ENCODE measurements around the gene MPV17. TPM values are rescaled to one million over a fixed set of nuclear protein-coding genes. Genes with fewer than 3 reads are reported as not detected.
A peak's percentile ranks its signal among the peaks of the same experiment; 100 is the strongest.
"Not testable (repeated sequence)": the region's sequence is repeated elsewhere in the genome, so short reads cannot be mapped to it uniquely, and the experiment has no call there.

The MPV17 gene
- polyA plus RNA-seq, 4 donors = 27.3 to 103 (median 55.6) TPM

DNA sequence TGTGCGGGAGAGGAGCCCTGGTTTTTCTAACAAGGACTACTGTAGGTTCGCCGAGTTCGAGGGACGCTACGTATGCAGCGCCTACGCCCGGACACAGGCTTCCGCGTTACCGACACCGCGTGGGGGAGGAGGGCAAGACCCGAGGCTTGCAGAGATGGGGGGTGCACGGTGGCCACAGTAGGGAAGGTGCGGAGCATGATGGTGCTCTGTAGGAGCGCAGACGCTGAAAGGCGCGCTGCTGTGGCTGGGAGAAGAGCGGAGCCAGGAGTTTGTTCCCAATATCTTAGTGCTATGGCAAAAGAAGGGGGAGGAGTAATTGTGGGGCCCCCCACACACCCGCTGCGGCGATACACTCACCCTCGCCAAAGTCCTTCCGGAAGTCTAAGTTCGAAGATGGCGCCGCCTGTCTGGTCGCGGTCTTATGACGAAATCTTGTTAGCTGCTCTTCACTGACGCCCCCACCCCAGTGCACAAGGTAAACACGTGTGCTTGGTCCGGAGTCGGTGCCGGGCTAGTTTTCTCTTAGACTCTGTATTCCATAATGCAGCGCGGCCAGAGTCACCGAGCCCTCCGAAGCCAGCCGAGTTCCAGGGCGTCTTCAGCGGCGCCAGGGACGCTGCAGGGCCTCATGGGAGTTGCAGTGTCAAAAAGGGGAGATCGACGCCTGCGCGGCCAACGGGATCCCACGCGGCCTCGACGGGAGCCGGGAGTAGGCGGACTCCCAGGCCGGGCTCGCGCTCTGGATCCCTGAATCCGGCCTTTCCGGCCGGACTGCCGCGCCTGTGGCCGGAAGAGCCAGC, 33.7 kb upstream of the MPV17 start, which contains the start of gene GTF3C2:
Gene GTF3C2 (minus strand): TSS at position 383 of the 800 bp plus-strand sequence. CDS start 13,210 bp downstream, outside the sequence.
- peaks cover 0 to 2% (median 0%) of the 10 kb centered on the region in 3 donors for H3K36me3 ChIP-seq (ENCODE audit: control insufficient read depth in 3 of 3, insufficient read depth in 2 of 3, low read depth in 1 of 3, low read length in 3 of 3)
- WGBS, 3 donors = 0% methylated on average over 66 to 67 of the region's 67 CpGs
- FAIRE-seq (no peak), DNase-seq (peak; percentile 97 to 99)
- no peaks in the 10 kb centered on the region for H3K9me3 ChIP-seq (ENCODE audit: control insufficient read depth in 2 of 2, insufficient read depth in 1 of 2, low read depth in 1 of 2, low read length in 1 of 2)
- H3K27ac ChIP-seq (ENCODE audit: low read depth in 1 of 3, low read length in 2 of 3) = peak within 1 kb of the TSS; percentile 91 to 98 (median 98)
- H3K27me3 ChIP-seq (ENCODE audit: control insufficient read depth in 3 of 3, insufficient read depth in 3 of 3, low read length in 3 of 3) = no peaks in the 10 kb centered on the region
- peaks cover 0 to 5% (median 3%) of the 10 kb centered on the region in 3 donors for H3K4me1 ChIP-seq (ENCODE audit: control insufficient read depth in 3 of 3, insufficient read depth in 2 of 3, low read depth in 1 of 3, low read length in 2 of 3)
- H3K4me3 ChIP-seq (ENCODE audit: low read depth in 1 of 3, low read length in 3 of 3) = peak within 1 kb of the TSS; percentile 87 to 93 (median 89)

DNA sequence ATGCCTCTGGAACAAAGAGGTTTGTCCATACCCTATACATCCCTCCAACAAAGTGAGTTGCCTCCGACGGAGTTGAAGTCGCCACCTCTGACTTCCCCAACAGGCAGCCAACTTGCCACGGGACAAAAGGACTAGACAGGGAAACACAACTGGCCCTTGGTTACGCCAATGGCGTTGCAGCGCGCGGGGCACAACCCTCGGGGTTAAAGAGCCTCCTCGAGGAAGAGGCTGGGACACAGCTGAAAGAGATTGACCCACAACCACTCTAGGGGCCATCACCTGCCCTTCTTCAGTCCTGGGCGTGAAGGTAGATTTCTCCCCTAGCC, 33.1 kb upstream of the MPV17 start:
- WGBS, 3 donors = 0% methylated on average over 12 of the region's 12 CpGs
- peaks cover 0 to 2% (median 0%) of the 10 kb centered on the region in 3 donors for H3K36me3 ChIP-seq (ENCODE audit: control insufficient read depth in 3 of 3, insufficient read depth in 2 of 3, low read depth in 1 of 3, low read length in 3 of 3)
- peak overlapping the region; percentile 87 to 93 (median 89) for H3K4me3 ChIP-seq (ENCODE audit: low read depth in 1 of 3, low read length in 3 of 3)
- H3K9me3 ChIP-seq (ENCODE audit: control insufficient read depth in 2 of 2, insufficient read depth in 1 of 2, low read depth in 1 of 2, low read length in 1 of 2) = no peaks in the 10 kb centered on the region
- H3K4me1 ChIP-seq (ENCODE audit: control insufficient read depth in 3 of 3, insufficient read depth in 2 of 3, low read depth in 1 of 3, low read length in 2 of 3) = peaks cover 0 to 5% (median 3%) of the 10 kb centered on the region in 3 donors
- H3K27ac ChIP-seq (ENCODE audit: low read depth in 1 of 3, low read length in 2 of 3) = peak overlapping the region; percentile 91 to 98 (median 98)
- DNase-seq = peak in 1 of 2 donors; percentile 73
- no peaks in the 10 kb centered on the region for H3K27me3 ChIP-seq (ENCODE audit: control insufficient read depth in 3 of 3, insufficient read depth in 3 of 3, low read length in 3 of 3)
- FAIRE-seq = no peak

DNA sequence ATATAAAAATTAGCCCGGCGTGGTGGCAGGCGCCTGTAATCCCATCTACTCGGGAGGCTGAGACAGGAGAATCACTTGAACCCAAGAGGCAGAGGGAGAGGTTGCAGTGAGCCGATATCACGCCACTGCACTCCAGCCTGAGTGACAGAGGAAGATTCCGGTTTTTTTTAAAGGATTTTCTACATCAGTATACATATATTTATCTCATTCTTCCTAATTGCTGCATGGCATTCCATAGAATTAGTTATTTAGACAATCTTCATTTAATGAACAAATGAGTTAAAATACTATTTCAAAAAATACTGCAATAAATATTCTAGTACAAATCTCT, 31.7 kb upstream of the MPV17 start:
- no peaks in the 10 kb centered on the region for H3K27me3 ChIP-seq (ENCODE audit: control insufficient read depth in 3 of 3, insufficient read depth in 3 of 3, low read length in 3 of 3)
- peaks cover 2 to 7% (median 4%) of the 10 kb centered on the region in 3 donors for H3K36me3 ChIP-seq (ENCODE audit: control insufficient read depth in 3 of 3, insufficient read depth in 2 of 3, low read depth in 1 of 3, low read length in 3 of 3)
- FAIRE-seq (no peak), DNase-seq (no peak)
- no peak overlapping the region for H3K4me3 ChIP-seq (ENCODE audit: low read depth in 1 of 3, low read length in 3 of 3)
- H3K9me3 ChIP-seq (ENCODE audit: control insufficient read depth in 2 of 2, insufficient read depth in 1 of 2, low read depth in 1 of 2, low read length in 1 of 2) = no peaks in the 10 kb centered on the region
- 89 to 95% (median 92%) methylated on average over 7 of the region's 7 CpGs for WGBS, 3 donors
- no peak overlapping the region for H3K27ac ChIP-seq (ENCODE audit: low read depth in 1 of 3, low read length in 2 of 3)
- peaks cover 0 to 5% (median 3%) of the 10 kb centered on the region in 3 donors for H3K4me1 ChIP-seq (ENCODE audit: control insufficient read depth in 3 of 3, insufficient read depth in 2 of 3, low read depth in 1 of 3, low read length in 2 of 3)

DNA sequence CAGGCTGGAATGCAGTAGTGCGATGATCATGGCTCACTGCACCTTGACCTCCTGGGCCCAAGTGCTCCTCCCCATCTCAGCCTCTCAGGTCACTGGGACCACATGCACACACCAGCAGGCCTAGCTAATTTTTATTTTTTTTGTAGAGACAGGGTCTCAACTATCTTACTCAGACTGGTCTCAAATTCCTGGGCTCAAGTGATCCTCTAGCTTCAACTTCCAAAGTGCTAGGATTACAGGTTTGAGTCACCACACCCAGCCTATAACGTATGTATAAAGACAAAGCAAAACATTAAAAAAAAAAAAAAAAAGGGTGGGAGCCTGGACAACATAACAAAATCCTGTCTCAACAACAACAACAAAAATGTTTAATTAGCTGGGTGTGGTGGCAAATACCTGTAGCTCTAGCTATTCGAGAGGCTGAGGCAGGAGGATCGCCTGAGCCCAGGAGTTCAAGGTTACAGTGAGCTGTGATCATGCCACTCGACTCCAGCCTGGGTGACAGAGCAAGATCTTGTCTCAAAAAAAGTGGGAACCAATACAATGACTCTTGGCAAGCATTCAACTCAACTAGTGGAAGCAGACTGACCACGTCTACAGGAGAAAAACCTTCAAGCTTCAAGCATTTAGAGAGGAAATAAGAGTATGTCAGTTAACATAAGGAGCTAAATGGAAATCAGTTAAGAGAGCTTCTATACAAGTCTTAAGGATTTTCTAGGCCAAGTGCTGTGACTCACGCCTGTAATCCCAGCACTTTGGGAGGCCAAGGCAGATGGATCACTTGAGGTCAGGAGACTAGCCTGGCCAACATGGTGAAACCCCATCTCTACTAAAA, 31.1 kb upstream of the MPV17 start:
- peak overlapping the region in 2 of 3 donors; percentile 10 to 60 for H3K27ac ChIP-seq (ENCODE audit: low read depth in 1 of 3, low read length in 2 of 3)
- peaks cover 0 to 5% (median 3%) of the 10 kb centered on the region in 3 donors for H3K4me1 ChIP-seq (ENCODE audit: control insufficient read depth in 3 of 3, insufficient read depth in 2 of 3, low read depth in 1 of 3, low read length in 2 of 3)
- no peaks in the 10 kb centered on the region for H3K9me3 ChIP-seq (ENCODE audit: control insufficient read depth in 2 of 2, insufficient read depth in 1 of 2, low read depth in 1 of 2, low read length in 1 of 2)
- H3K27me3 ChIP-seq (ENCODE audit: control insufficient read depth in 3 of 3, insufficient read depth in 3 of 3, low read length in 3 of 3) = no peaks in the 10 kb centered on the region
- H3K36me3 ChIP-seq (ENCODE audit: control insufficient read depth in 3 of 3, insufficient read depth in 2 of 3, low read depth in 1 of 3, low read length in 3 of 3) = peaks cover 2 to 8% (median 4%) of the 10 kb centered on the region in 3 donors
- no peak overlapping the region for H3K4me3 ChIP-seq (ENCODE audit: low read depth in 1 of 3, low read length in 3 of 3)
- WGBS, 3 donors = 46 to 69% (median 59%) methylated on average over 7 of the region's 7 CpGs
- FAIRE-seq (no peak), DNase-seq (peak; percentile 28 to 47)

DNA sequence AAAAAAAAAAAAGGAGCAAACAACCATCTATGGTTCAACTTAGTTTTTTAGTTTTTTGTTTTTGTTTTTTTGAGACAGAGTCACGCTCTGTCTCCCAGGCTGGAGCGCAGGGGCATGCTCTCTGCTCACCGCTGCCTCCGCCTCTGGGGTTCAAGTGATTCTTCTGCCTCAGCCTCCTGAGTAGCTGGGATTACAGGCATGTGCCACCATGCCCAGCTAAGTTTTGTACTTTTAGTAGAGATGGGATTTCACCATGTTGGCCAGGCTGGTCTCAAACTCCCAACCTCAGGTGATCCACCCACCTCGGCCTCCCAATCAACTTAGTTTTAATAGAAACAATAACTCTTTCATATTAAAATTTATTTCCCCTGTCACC, 30.5 kb upstream of the MPV17 start:
- not testable (repeated sequence) for H3K27me3 ChIP-seq (ENCODE audit: control insufficient read depth in 3 of 3, insufficient read depth in 3 of 3, low read length in 3 of 3); H3K4me3 ChIP-seq (ENCODE audit: low read depth in 1 of 3, low read length in 3 of 3); H3K9me3 ChIP-seq (ENCODE audit: control insufficient read depth in 2 of 2, insufficient read depth in 1 of 2, low read depth in 1 of 2, low read length in 1 of 2); FAIRE-seq; DNase-seq; H3K27ac ChIP-seq (ENCODE audit: low read depth in 1 of 3, low read length in 2 of 3); H3K4me1 ChIP-seq (ENCODE audit: control insufficient read depth in 3 of 3, insufficient read depth in 2 of 3, low read depth in 1 of 3, low read length in 2 of 3)
- WGBS, 3 donors = 80 to 93% (median 92%) methylated on average over 5 of the region's 5 CpGs
- peaks cover 2 to 10% (median 4%) of the 10 kb centered on the region in 3 donors for H3K36me3 ChIP-seq (ENCODE audit: control insufficient read depth in 3 of 3, insufficient read depth in 2 of 3, low read depth in 1 of 3, low read length in 3 of 3)

DNA sequence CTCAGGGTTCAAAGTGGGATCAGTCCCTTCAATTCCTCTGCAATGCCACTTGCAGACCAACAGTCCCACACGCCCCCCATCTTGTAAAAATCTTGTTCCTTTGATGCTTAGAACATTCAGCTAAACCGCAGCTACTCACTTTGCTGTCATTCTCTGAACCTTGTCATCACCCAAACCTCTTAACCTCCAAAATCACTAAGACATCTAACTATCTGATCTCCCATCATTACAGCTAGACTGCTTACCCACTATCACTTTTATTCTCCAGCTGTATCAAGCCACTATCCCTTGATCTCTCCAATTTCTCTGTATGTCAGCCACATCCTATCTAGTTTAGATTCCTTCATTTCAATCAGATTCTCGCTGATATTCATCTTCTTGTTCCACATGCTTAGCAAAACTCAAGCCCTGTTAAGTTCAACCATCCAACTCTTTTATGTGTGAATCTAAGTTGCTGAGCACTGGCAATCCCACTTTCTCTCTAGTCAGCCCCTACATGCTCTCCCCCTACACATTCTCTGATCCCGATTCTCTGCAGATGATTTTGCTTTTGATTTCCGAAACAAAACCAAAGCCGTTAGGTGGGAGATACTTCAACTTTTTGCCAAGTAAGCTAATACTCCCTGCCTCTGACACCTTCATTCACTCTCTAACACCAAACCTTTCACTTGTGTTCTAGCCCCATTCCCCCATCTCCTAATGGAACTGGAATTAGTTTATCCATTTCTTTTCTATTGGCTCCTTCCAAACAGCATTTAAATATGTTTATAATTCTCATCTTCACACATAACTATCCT, 29.1 kb upstream of the MPV17 start:
- peaks cover 0 to 3% (median 0%) of the 10 kb centered on the region in 3 donors for H3K4me1 ChIP-seq (ENCODE audit: control insufficient read depth in 3 of 3, insufficient read depth in 2 of 3, low read depth in 1 of 3, low read length in 2 of 3)
- FAIRE-seq = no peak
- WGBS, 3 donors = 75 to 86% (median 78%) methylated on average over 6 of the region's 6 CpGs
- H3K9me3 ChIP-seq (ENCODE audit: control insufficient read depth in 2 of 2, insufficient read depth in 1 of 2, low read depth in 1 of 2, low read length in 1 of 2) = no peaks in the 10 kb centered on the region
- H3K27ac ChIP-seq (ENCODE audit: low read depth in 1 of 3, low read length in 2 of 3) = no peak overlapping the region
- H3K27me3 ChIP-seq (ENCODE audit: control insufficient read depth in 3 of 3, insufficient read depth in 3 of 3, low read length in 3 of 3) = no peaks in the 10 kb centered on the region
- no peak for DNase-seq
- no peak overlapping the region for H3K4me3 ChIP-seq (ENCODE audit: low read depth in 1 of 3, low read length in 3 of 3)
- peaks cover 2 to 16% (median 4%) of the 10 kb centered on the region in 3 donors for H3K36me3 ChIP-seq (ENCODE audit: control insufficient read depth in 3 of 3, insufficient read depth in 2 of 3, low read depth in 1 of 3, low read length in 3 of 3)

DNA sequence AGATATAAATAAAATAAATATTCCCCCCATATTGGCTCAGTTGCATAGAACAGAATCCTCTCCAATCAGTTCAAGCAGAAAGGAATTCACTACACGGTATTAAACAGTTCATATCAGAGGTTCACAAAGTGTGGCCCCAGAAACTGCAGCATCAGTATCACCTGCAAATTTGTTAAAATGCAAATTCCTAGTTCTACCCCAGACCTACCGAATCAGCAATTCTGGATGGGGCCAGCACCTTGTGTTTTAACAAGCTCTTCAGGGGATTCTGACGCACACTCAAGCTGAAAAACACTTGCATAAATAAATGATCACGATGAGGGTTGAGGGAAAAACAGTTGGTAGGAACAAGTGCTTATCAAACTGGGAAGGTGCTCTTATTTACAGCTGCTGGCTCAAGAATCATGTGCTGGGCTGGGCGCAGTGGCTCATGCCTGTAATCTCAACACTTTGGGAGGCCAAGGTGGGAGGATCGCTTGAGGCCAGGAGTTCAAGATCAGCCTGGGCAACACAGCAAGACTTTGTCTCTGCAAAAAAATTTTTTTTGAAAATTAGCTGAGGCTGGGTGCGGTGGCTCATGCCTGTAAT, 27.3 kb upstream of the MPV17 start:
- Histone ChIP-seq H3K4me1 (ENCODE audit: control insufficient read depth in 3 of 3, insufficient read depth in 2 of 3, low read depth in 1 of 3, low read length in 2 of 3) (peaks cover 0 to 3% (median 0%) of the 10 kb centered on the region in 3 donors), H3K9me3 (ENCODE audit: control insufficient read depth in 2 of 2, insufficient read depth in 1 of 2, low read depth in 1 of 2, low read length in 1 of 2) (no peaks in the 10 kb centered on the region), H3K27ac (ENCODE audit: low read depth in 1 of 3, low read length in 2 of 3) (no peak overlapping the region), H3K4me3 (ENCODE audit: low read depth in 1 of 3, low read length in 3 of 3) (no peak overlapping the region), H3K36me3 (ENCODE audit: control insufficient read depth in 3 of 3, insufficient read depth in 2 of 3, low read depth in 1 of 3, low read length in 3 of 3) (peaks cover 2 to 15% (median 4%) of the 10 kb centered on the region in 3 donors), H3K27me3 (ENCODE audit: control insufficient read depth in 3 of 3, insufficient read depth in 3 of 3, low read length in 3 of 3) (no peaks in the 10 kb centered on the region)
- 82 to 86% (median 86%) methylated on average over 7 of the region's 7 CpGs for WGBS, 3 donors
- FAIRE-seq (no peak), DNase-seq (no peak)

Measured in small intestine (tissue), 7 donors.